Right hindlimb (tissue), 1 donor: ENCODE measurements around the gene SERPIND1.

Experiments used
- DNase-seq: peaks from one replicate; pipeline ENCODE4 v3.0.0-alpha.2; 2018

SERPIND1 gene

DNA sequence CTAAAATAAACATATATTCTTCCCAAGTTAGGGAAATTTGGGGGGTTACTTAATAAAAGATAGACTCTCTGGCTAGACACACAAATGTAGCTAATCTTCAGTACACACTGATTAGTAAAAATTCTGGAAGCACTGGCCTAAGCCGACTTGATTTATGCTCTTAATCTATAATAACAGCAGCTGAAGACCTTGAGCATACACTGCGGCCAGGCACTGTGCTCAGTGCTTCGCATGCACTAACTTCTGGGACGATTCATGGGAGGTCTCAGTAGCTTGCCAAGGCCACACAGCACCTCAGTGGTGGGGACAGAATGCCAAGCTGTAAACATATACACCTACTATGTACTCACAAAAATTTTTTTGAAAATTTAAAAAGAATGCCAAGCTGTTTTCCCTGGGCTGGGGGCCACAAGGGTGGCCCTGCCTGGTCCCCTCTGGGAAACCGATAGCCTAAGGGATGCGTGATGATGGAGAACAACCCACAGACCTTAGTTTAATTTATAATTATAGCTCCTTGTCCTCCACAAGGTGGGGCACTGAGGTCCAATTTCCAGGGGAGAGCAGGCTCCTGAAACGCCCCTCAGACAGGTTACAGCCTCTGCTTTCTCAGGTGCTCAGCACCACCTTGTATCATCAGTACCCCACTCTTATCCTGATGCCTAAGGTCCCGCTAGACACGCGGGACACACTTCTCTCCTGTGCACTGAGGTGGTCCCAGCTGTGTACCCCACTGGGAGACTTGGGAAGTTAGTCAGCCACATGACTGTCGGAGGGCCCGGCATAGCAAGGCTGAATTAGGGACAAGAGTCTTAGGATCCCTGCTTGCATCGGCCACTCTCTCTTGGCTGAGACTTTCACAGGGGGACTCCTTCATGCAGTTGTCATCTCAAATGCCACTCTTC, 20.1 kb downstream of the SERPIND1 start:
- DNase-seq: no peak

DNA sequence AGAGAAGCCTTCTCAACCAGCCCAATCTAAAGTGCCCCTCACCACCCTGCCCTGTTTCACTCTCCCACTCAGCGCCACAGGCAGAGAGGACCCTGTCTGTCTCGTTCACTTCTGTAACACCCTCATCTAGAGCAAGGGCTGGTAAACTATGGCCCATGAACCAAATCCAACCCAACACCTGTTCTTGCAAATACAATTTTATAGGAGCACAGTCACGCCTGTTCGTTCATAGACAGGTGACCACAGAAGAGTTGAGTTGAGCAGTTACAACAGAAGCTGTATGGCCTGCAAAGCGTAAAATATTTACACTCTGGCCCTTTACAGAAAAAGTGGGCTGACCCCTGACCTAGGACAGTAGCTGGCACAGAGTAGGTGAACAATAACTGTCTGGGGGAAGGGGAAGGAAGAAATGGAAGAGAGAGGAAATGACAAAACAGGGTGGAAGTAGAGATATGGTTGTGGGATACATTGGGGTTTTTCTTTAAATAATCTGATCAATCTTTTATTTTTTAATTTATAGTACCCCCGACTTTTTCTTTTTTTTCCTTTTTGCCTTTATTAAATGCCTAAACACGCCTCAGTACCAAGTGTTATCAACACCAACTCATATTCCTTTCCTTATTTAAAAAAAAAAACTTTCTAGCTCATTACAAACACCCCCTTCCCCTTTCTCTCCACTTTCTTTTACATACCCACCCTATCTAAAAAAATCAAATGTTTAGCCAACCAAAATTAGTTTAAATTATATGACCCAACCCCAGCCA, 20.9 kb downstream of the SERPIND1 start:
- no peak for DNase-seq

DNA sequence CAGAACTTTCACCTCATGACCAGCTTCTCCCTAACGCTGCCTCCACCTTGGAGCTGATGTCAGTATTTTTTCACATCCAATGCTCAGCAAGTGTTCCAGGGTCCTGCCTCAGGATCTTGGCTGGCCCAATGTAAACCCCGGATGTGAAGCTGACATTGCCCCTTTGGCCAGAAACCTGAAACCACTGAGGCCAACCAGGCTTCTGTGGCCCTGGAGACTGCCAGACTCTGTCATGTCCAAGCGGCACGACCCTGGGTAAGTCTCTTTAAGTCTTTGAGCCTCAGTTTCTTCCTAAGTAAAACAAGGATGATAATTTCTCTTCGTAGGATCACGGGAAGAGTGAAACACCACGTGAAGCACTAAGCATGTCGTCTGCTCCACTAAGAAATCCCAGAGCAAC, 22.8 kb downstream of the SERPIND1 start:
- no peak for DNase-seq

GRCh38 chr22:20798218-20798617, 24.3 kb downstream of the SERPIND1 start:
- no peak for DNase-seq

DNA sequence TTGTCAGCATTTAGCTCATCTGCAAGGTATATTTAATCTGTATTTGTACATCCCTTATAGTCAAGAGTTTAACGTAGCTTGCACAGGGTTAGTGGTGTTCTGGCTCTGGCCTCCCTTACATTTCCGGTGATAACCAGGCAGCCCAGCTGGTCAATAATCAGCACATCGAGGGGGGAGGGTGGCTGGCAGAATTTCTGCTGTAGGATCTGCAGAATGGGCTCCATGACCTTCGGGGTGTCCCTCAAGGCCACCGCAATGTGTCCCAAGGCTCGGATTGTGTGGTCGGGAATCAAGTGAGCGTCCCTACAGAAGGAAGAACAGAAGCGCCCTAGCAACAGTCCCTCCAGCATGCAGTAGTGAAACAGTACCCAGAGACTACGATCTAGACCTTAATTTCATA, 25.1 kb downstream of the SERPIND1 start:
- no peak for DNase-seq

GRCh38 chr22:20799449-20799848, 25.5 kb downstream of the SERPIND1 start:
- no peak for DNase-seq

GRCh38 chr22:20802452-20802851, 28.5 kb downstream of the SERPIND1 start:
- DNase-seq: no peak

GRCh38 chr22:20802922-20803553, 29.1 kb downstream of the SERPIND1 start:
- DNase-seq: no peak

DNA sequence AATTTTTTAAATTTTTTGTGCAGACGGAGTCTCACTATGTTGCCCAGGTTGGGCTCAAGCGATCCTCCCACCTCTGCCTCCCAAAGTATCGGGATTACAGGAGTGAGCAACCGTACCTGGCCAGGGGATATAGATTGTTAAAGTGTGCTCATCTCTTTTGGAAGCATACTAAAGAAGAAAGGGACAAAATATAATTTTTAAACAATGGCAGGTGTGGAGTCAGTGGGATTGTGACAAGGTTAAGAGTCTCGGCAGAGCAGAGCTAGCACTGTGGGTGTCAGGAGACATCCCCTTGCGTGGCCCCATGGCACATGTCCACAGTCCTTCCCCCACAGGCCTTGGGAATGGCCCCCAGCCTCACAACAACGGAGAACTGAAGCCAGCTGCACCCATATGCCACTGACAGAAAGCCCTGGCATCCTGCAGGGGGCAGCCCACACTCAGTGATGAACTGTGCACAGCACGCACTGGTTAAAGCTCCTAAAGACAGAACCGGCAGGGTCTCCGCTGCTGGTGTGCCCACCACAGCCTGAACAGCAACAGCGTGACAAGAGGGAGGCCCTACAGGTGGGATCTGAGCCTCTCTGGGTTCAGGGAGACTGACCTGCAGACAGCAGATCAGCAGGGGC, 29.9 kb downstream of the SERPIND1 start:
- peak; percentile 58 for DNase-seq

DNA sequence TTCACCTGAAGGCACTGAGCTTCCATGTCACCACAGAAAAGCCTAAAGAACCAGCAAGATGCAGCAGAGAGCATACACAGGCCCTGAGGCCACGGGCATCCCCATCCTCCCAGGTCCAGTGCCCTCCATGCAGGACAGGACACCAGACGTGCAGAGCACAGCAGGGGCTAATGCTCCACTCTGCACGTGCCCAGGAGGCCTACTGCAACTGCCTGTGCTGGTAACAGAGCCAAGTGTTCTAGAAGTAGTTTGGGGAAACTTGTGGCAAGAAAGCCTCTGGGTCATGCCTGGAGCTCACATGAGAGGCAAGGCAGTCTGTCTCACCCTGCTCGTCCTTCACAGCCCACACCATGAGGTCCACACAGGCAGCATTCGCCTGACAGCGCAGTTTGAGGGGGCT, 30.7 kb downstream of the SERPIND1 start:
- DNase-seq: no peak

- DNase-seq: no peak
Observed at GRCh38 chr22:20805972-20806471, 32.1 kb downstream of the SERPIND1 start.

GRCh38 chr22:20807315-20807752, 33.4 kb downstream of the SERPIND1 start:
- DNase-seq: no peak

- no peak for DNase-seq
Observed at GRCh38 chr22:20808844-20809243, 34.9 kb downstream of the SERPIND1 start.

- DNase-seq: no peak
Observed at GRCh38 chr22:20809538-20810185, 35.7 kb downstream of the SERPIND1 start.

- no peak for DNase-seq
Observed at GRCh38 chr22:20810645-20811044, 36.7 kb downstream of the SERPIND1 start.

- DNase-seq: no peak
Observed at GRCh38 chr22:20811171-20811570, 37.3 kb downstream of the SERPIND1 start.

DNA sequence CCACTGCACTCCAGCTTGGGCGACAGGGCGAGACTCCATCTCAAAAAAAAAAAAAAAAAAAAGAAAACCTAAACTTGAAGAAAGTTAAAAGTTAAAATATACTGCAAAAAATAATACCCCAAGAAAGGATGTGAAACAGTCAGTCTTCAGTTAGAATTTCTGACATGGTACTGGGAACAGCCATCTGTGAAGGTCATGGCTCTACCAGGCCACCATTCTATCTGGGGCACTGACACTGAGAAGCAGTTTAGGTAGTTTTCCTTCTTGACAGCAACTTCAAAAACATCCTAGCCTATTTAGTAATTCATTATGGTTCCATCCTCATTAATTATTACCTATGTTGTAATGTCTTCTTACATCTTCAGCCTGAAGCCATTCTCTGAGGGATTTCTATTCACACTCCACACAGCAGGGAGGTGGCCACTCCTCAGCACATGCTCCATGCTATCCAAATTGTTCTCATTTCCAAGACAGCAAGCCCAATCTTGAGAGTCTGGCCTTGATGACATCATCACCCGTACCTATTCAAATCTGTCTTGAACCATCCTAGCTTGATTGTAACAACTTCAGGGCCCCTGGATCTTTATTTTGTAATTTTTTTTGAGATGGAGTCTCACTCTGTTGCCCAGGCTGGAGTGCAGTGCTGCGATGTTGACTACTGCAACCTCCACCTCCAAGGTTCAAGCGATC, 38.2 kb downstream of the SERPIND1 start:
- no peak for DNase-seq

GRCh38 chr22:20813056-20813455, 39.1 kb downstream of the SERPIND1 start:
- DNase-seq: no peak

- DNase-seq: no peak
Observed at GRCh38 chr22:20814221-20814808, 40.4 kb downstream of the SERPIND1 start.

GRCh38 chr22:20815477-20816050, 41.7 kb downstream of the SERPIND1 start:
- DNase-seq: no peak

GRCh38 chr22:20816559-20816958, 42.6 kb downstream of the SERPIND1 start:
- DNase-seq: no peak
